ENCODE data around the gene POU6F2.
A peak's percentile ranks its signal among the peaks of the same experiment; 100 is the strongest.
"Not testable (repeated sequence)": the region's sequence is repeated elsewhere in the genome, so short reads cannot be mapped to it uniquely, and the experiment has no call there.

Gene POU6F2

GRCh38 chr7:39355664-39356063 is 378.0 kb downstream of the POU6F2 start:
- no peak for DNase-seq
- ATAC-seq, result no peak

- ATAC-seq (no peak), DNase-seq (no peak)
Observed at GRCh38 chr7:39356172-39356925, 378.6 kb downstream of the POU6F2 start.

DNA sequence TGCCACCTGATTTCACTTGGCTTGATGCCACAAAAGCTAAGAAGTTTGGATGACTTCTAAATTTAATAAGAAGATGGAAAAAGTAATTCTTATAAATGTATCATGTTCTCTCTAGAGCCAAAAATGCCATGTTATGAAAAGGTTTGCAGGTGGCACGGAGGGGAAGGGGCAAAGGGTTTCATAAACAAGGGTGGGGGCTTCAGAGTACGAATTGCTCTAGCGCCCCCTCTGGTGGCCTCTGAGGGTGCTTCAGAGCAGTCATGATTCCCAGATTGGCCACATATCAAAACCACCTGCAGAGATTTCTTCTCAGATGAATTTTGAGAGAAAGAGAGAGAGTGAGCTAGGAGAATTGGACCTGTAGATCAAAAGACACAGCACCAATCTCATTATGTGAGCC is 379.9 kb downstream of the POU6F2 start:
- no peak for ATAC-seq
- DNase-seq, result peak; percentile 7

DNA sequence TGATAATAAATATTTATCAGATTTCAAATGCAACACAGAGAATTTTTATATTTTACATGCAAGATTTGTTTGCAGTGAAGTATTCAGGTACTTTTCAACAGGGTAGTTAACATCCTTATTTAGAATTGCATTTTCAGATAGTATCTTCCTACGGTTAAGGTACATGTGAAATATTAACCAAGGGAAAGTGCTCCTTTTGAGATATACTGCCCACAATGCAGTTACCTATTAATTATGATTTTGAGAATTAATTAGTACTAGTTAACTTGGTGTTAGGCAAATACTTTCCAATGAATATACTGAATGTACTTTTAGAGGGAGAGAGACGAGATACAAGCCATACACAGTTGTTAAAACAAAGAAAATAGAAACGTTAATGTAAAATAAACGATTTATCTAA is 382.3 kb downstream of the POU6F2 start:
- no peak for ATAC-seq
- no peak for DNase-seq

DNA sequence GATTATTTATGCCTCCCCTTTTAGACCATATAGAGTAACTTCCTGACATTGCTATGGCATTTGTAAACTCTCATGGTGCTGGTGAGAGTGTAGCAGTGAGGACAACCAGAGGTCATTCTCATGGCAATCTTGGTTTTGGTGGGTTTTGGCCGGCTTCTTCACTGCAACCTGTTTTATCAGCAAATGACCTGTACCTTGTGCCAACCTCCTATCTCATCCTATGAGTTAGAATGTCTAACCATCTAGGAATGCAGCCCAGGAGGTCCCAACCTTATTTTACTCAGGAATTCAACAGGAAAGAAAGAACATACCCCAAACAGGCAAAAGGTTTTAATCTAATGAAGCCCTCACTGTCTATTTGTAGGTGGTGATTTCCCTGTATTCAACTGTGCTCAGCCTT is 383.1 kb downstream of the POU6F2 start:
- no peak for ATAC-seq
- no peak for DNase-seq

DNA sequence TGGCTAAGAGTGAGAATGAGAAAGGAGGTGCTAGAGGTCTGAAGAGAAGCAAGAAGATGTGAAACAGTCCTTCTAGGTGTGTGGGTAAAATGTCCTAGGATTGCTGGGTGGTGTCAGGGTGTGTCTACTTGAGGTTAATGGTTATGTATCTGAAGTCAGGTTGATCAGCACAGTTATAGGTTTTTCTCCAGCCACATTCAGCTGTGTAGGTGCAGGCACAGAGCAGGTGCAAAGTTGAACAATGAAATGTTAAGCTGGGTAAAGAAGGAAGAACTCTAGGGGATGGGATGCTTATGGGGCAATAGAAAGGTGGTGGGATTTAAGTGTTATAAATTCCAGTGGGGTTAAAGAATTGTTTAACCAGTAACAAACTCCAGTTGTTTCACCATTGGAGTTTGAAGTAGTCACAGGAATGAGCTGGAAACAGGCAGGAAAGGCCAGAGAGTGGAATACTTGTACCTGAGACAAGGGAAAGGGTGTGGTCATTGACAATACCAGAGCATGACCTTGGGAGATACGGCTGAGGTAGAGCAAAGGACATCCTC is 388.1 kb downstream of the POU6F2 start:
- DNase-seq (no peak), ATAC-seq (no peak)

DNA sequence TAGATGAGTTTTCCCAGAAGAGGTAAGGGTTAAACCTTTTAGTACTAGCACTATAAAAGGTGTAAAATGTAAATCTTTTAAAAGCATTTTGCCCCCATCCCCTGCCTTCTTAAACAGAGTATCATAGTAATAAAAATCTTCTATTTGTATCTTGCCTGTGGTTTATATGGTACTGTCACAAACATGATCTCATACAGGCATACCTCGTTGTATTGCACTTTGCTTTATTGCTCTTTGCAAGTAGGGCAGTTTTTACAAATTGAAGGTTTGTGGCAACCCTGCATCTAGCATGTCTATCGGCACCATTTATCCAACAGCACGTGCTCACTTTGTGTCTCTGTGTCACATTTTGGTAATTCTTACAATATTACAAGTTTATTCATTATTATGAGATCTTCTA is 389.7 kb downstream of the POU6F2 start:
- DNase-seq, result no peak
- no peak for ATAC-seq

DNA sequence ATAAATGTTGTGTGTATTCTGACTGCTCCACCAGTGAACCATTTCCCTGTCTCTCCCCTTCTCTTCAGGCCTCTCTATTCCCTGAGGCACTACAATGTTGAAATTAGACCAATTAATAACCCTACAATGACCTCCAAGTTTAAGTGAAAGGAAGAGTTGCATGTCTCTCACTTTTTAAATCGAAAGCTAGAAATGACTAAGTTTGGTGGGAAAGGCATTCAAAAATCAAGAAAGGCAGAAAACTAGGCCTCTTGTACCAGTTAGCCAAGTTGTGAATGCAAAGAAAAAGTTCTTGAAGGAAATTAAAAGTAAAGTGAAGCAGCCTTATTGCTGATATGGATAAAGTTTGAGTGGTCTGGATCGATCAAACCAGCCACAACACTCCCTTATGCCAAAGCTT is 390.2 kb downstream of the POU6F2 start:
- DNase-seq (no peak), ATAC-seq (no peak)

GRCh38 chr7:39372383-39372782 is 394.7 kb downstream of the POU6F2 start:
- ATAC-seq, result no peak
- DNase-seq, result no peak

DNA sequence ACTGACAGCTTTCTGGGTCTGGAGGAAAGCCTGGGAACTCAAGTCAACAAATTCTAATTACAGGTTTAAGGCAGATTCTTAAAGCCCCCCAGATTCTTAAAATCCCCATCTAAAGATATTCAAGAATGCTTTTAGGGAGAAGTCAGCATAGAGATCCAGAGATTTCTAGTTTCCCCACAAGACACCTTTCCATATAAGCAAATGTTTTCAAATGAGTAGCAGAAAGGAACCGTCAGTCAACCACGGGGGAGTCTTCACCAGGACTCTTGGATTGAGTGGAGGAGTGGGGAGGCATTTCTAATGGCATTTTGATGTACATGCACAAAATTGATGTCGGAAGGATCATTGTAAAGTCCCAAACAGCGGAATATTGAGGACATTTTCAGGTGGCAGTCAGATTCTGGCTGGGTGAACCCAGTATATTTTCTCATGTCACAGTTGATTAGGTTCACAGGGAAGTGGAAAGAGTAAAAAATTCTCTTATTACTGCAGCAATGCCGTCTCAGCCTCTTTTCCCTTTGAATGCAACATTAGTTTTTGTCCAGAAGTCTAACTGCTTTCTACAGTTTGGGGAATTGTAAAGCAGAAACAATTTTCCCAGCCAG is 396.8 kb downstream of the POU6F2 start:
- ATAC-seq, result no peak

DNA sequence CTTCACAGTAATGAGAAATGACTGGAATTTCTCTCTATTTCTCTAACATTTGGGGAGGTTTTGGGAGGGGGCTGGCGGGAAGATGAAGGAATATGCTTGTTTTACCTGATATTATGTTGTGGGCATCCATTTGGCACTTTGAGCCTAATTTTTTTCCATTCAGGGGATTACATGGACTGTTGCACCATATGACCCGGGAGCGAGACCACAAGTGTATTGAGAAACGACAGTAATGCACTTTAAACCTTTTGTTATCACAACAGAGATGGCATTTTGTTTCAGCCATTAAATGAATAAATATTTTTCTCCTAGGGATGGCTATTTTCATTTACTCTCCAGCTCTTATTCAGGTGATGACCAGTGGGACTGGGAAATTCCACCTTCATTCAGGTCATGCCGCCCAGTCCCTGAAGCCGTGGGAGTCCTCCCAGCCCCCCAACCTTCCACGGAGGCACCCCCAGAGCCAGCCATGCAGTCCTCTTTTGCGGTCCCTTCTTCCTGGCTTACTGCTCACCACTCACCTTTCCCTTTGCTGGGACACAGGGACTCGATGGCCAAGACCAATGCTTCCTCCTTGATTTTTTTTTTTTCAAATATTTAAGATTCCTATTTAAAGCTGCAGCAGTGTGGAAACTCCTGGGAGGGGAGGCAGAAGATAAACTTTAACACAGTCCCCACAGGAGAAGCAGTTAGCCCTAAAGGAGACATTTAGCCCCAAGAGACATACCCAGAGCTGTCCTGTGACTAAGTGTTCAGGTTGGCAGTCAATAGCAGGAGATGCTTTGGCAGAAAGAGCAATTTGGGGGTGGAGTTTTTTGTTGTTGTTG is 397.6 kb downstream of the POU6F2 start:
- ATAC-seq (no peak), DNase-seq (no peak)

More for the DNA sequence above, 396.8 kb downstream of the POU6F2 start:
- no peak for DNase-seq

DNA sequence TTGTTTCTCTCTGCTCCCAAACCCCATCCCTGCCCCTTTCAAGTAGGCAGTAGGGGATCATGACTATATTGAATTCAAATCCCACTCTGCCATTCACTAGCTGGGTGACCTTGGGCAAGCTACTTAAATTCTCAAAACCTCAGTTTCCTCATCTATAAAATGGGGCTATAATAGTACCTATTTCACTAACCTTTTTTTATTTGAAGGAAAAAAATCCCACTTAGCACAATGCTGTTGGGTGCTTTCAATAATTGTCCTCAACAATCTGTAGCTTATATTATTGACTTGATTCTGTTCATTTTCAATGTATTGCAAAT is 398.1 kb downstream of the POU6F2 start:
- no peak for DNase-seq
- no peak for ATAC-seq

DNA sequence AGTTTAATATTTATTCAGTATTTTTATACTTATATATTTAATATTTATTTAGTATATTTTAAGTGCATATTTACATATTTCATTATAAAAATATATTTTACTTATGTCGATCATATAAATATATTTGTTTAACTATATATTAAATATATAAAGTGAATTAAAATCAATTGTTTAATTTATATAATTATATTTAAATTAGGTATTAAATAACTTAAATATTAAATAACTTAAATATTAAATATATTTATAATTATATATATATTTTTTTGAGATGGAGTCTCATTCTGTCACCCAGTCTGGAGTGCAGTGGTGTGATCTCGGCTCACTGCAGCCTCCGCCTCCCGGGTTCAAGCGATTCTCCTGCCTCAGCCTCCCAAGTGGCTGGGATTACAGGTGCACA is 399.2 kb downstream of the POU6F2 start:
- ATAC-seq, result not testable (repeated sequence)

GRCh38 chr7:39379416-39379815 is 401.7 kb downstream of the POU6F2 start:
- ATAC-seq, result no peak
- DNase-seq, result no peak

More for the DNA sequence above, 399.2 kb downstream of the POU6F2 start:
- not testable (repeated sequence) for DNase-seq

GRCh38 chr7:39383136-39383535 is 405.4 kb downstream of the POU6F2 start:
- ATAC-seq (no peak), DNase-seq (no peak)

DNA sequence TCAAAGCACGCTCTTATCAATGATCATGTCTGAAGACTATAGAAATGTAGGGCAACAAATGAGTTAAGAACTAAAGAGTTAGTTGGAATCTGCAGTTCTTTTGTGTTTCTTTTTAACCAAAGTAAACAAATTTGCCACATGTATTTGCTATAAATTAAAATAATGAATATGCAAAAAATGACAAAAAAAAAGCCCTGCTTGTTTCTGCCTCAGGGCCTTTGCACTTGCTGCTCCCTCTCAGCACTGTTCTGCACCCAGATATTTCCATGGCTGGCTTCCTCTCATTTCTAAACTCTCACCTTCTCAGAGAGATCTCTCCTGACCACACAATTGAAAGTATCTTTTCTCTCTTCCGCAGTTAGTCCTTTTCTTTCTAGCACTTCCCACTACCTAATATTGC is 406.7 kb downstream of the POU6F2 start:
- DNase-seq (no peak), ATAC-seq (no peak)

- DNase-seq (no peak), ATAC-seq (no peak)
Observed at GRCh38 chr7:39386718-39387117, 409.0 kb downstream of the POU6F2 start.

DNA sequence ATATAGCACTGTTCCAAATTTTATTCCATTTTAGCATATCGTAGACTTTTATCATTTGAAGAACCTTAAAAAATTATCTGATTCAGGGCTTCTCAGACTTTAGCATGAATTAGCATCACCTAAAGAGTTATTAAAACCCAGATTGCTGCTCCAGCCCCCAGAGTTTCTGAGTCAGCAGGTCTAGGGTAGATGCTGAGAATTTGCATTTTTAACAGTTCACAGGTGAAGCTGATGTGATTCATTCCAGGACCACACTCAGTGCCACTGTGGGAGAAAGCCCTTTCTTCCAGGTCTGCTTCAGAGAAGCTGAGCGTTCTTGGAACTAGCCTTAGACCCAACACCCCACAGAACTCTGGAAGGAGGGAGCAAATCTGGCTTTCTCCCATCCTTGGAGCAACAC is 414.4 kb downstream of the POU6F2 start:
- ATAC-seq (no peak), DNase-seq (no peak)

- ATAC-seq (no peak), DNase-seq (no peak)
Observed at GRCh38 chr7:39394105-39394680, 416.5 kb downstream of the POU6F2 start.

GRCh38 chr7:39399458-39399857 is 421.7 kb downstream of the POU6F2 start:
- ATAC-seq (no peak), DNase-seq (no peak)

GRCh38 chr7:39399986-39400385 is 422.3 kb downstream of the POU6F2 start:
- DNase-seq, result no peak
- no peak for ATAC-seq

DNA sequence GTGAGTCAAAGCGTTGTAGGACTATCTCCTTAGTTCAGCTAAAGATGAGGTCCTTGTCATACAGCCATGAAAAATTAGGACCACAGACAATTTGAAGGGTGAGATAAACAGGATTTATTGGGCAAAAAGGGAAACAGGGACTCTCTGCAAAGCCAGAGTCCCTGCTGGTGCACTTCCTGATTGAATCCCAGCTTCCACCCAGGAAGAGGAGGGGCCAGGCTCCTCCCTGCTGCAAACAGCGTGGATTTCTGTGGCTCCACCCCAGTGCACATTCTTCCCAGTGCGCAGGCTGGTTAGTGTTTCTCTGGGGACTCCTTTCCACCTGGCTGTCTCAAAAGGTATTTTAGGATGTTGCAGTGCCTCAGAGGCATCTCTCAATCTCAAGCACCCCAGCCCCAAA is 423.1 kb downstream of the POU6F2 start:
- ATAC-seq, result no peak
- no peak for DNase-seq

DNA sequence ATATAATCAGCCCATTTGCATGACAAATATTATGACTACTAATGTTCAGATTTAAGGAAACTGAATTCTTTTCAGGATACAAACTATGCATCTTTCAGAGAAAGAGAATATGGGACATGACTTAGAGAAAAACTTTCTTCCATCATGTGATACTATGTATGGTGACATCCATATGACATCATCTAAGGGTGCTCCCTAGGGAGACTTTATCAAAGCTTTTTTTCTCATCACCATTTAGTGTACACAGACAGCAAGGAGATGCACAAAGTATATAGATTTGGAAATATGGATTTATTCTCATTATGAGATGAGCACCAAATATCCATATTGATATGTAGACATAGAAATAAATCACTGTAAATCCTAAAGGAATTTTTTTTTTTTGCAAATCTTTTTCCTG is 424.3 kb downstream of the POU6F2 start:
- no peak for DNase-seq
- no peak for ATAC-seq

Data from stimulated activated naive CD8-positive, alpha-beta T cell treated with anti-CD3 and anti-CD28 coated beads, Interleukin-15, Interleukin-2, amounts not matched to agents 100 U/mL and 50 U/mL, for 24 hours (primary cell).